Measurements from ENCODE around the gene MAPK13. TPM values are rescaled to one million over a fixed set of nuclear protein-coding genes. Genes with fewer than 3 reads are reported as not detected.
"Not testable (repeated sequence)": the region's sequence is repeated elsewhere in the genome, so short reads cannot be mapped to it uniquely, and the experiment has no call there.

MAPK13 gene
- total RNA-seq, 1 experiment from 2014 or later = 47.3 TPM

DNA sequence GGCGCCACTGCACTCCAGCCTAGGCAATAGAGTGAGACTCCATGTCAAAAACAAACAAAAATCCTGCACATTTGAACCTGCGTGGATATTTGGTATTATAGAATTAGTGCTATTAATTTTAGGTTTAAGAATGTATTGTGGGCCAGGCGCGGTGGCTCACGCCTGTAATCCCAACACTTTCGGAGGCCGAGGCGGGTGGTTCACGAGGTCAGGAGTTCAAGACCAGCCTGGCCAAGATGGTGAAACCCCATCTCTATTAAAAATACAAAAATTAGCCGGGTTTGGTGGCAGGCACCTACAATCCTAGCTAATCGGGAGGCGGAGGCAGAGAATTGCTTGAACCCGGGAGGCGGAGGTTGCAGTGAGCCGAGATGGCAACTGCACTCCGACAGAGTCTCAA, 979 bp upstream of the MAPK13 start:
- BruUV-seq (replicated peaks); H3K79me2 ChIP-seq (ENCODE audit: insufficient read depth, low read length); H3K9me3 ChIP-seq (ENCODE audit: control insufficient read depth in 1 of 2, insufficient read depth in 1 of 2, low read depth in 1 of 2, low read length in 2 of 2); H4K20me1 ChIP-seq (ENCODE audit: insufficient read depth); H2AFZ ChIP-seq (ENCODE audit: low read depth, low read length, poor library complexity, severe bottlenecking); ATAC-seq; H3K27me3 ChIP-seq (ENCODE audit: insufficient read depth, low read length); intact Hi-C loops (cut with micrococcal nuclease); H3K36me3 ChIP-seq (ENCODE audit: control insufficient read depth in 1 of 2, insufficient read depth in 2 of 2, low read length in 2 of 2); RAD21 ChIA-PET (ENCODE audit: low non-redundant PET in 1 of 2, low total read pairs in 2 of 2, uncharacterized antibody in 2 of 2, unreplicated experiment in 2 of 2); H3K9me2 ChIP-seq (ENCODE audit: insufficient read depth); DNase-seq (ENCODE audit: low read depth, low spot score): not testable (repeated sequence)
- peak overlapping the region in 1 of 2 experiments; percentile 66; a peak in 2 of 4 replicates for H3K4me3 ChIP-seq (replicated peaks in 1 of 2; ENCODE audit: low read depth in 1 of 2, low read length in 2 of 2)
- H3K9ac ChIP-seq (ENCODE audit: low read length) = peak overlapping the region; percentile 83; the same call in 1 of the 2 replicates
- ChIA-PET POLR2A (interaction anchor here (1.0 to 1.9 kb wide), 2 partner anchors 8 to 68 kb away, joined by 4 to 7 read pairs; no protein-coding TSS in a partner anchor), CTCF (interaction anchor here (0.9 to 1.5 kb wide), 2 partner anchors 10 to 32 kb away, joined by 3 read pairs; no protein-coding TSS in a partner anchor)
- H3K27ac ChIP-seq (ENCODE audit: low read depth, low read length) = peak overlapping the region; percentile 82; the same call in 1 of the 2 replicates
- H3K4me1 ChIP-seq (ENCODE audit: control insufficient read depth in 1 of 2, insufficient read depth in 2 of 2, low read length in 2 of 2) = peaks cover 30 to 57% of the 10 kb centered on the region in 2 experiments
- peak overlapping the region; percentile 98 for H3K4me2 ChIP-seq (ENCODE audit: low read length)

DNA sequence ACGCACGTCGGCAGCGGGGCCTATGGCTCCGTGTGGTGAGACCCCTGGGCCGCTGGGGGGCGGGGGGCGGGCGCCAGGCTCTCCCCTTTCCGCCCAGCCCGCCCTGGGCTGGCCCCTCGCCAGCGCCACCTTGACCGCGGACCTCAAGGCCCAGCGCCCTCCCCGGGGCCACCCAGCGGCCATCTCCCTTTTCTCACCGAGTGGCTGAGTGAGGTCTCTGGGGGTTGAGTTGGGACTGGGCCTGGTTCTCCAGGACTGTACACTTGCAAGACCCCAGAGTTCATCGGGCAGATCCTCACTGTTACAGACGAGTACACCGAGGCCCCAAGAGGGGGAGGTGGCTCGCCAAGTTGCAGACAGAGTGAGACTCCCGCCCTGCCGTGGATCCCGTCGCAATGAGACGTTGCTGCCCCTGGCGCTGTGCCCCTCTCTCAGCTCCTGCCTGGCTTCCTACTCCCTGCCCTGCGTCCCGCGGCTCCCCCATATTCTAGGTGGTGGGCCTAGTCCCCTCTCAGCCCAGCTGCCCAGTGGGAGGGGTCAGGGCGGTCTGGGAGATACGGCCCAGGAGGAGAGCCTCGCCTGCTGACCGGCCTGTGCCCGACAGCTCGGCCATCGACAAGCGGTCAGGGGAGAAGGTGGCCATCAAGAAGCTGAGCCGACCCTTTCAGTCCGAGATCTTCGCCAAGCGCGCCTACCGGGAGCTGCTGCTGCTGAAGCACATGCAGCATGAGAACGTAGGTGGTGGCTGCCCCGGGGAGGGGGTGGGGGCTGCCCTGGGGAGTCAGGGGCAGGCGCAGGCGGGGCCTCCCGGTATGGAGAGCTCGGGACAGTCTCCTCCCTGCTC, 576 bp downstream of the MAPK13 start:
- TF ChIP-seq POLR2AphosphoS5 (IDR thresholded peaks at IDR 0.05; ENCODE audit: low read depth, low read length) = peak; percentile 10
- TF ChIP-seq, protein P1, sequence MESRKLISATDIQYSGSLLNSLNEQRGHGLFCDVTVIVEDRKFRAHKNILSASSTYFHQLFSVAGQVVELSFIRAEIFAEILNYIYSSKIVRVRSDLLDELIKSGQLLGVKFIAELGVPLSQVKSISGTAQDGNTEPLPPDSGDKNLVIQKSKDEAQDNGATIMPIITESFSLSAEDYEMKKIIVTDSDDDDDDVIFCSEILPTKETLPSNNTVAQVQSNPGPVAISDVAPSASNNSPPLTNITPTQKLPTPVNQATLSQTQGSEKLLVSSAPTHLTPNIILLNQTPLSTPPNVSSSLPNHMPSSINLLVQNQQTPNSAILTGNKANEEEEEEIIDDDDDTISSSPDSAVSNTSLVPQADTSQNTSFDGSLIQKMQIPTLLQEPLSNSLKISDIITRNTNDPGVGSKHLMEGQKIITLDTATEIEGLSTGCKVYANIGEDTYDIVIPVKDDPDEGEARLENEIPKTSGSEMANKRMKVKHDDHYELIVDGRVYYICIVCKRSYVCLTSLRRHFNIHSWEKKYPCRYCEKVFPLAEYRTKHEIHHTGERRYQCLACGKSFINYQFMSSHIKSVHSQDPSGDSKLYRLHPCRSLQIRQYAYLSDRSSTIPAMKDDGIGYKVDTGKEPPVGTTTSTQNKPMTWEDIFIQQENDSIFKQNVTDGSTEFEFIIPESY (IDR thresholded peaks at IDR 0.05; ENCODE audit: extremely low read depth, insufficient replicate concordance, low read length) = peak; percentile 16
- TF ChIP-seq CTCF (IDR thresholded peaks at IDR 0.05 in 2 of 3, conservative IDR thresholded peaks at IDR 0.05 in 1 of 3; ENCODE audit: borderline replicate concordance in 1 of 3, insufficient read depth in 1 of 3, low read depth in 2 of 3, low read length in 2 of 3) = peak in 2 of 3 experiments; percentile 22 to 41; a peak in 3 of 6 replicates
- no peak for TF ChIP-seq POLR2A (IDR thresholded peaks at IDR 0.05; ENCODE audit: borderline replicate concordance, extremely low read depth, insufficient read depth, insufficient read length)
- peak; percentile 82 for TF ChIP-seq YY1 (IDR thresholded peaks at IDR 0.05; ENCODE audit: extremely low read depth, insufficient replicate concordance, low read depth, low read length)
- TF ChIP-seq ELF1 (IDR thresholded peaks at IDR 0.05; ENCODE audit: borderline replicate concordance, low read depth) = no peak
- TF ChIP-seq ZFX (IDR thresholded peaks at IDR 0.05) = peak; percentile 77
- no peak for TF ChIP-seq EZH2 (IDR thresholded peaks at IDR 0.05)
- no peak for TF ChIP-seq SRF (IDR thresholded peaks at IDR 0.05; ENCODE audit: low read depth)
- no peak for TF ChIP-seq ZNF274 (IDR thresholded peaks at IDR 0.05; ENCODE audit: low read depth, low read length)
- TF ChIP-seq, protein P2, sequence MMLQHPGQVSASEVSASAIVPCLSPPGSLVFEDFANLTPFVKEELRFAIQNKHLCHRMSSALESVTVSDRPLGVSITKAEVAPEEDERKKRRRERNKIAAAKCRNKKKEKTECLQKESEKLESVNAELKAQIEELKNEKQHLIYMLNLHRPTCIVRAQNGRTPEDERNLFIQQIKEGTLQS (IDR thresholded peaks at IDR 0.05) = no peak
- Histone ChIP-seq H3K27ac (ENCODE audit: low read depth, low read length) (peak overlapping the region; percentile 82), H2AFZ (ENCODE audit: low read depth, low read length, poor library complexity, severe bottlenecking) (no peak overlapping the region), H3K4me2 (ENCODE audit: low read length) (peak overlapping the region; percentile 98), H3K27me3 (ENCODE audit: insufficient read depth, low read length) (no peaks in the 10 kb centered on the region), H4K20me1 (ENCODE audit: insufficient read depth) (no peaks in the 10 kb centered on the region), H3K4me1 (ENCODE audit: control insufficient read depth in 1 of 2, insufficient read depth in 2 of 2, low read length in 2 of 2) (peaks cover 30 to 56% of the 10 kb centered on the region in 2 experiments), H3K9ac (ENCODE audit: low read length) (peak overlapping the region; percentile 83), H3K79me2 (ENCODE audit: insufficient read depth, low read length) (no peaks in the 10 kb centered on the region; the same call in 1 of the 2 replicates), H3K4me3 (replicated peaks in 1 of 2; ENCODE audit: low read depth in 1 of 2, low read length in 2 of 2) (peak overlapping the region; percentile 66 to 75), H3K36me3 (ENCODE audit: control insufficient read depth in 1 of 2, insufficient read depth in 2 of 2, low read length in 2 of 2) (peaks cover 10 to 12% of the 10 kb centered on the region in 2 experiments; a peak in 3 of 4 replicates), H3K9me3 (ENCODE audit: control insufficient read depth in 1 of 2, insufficient read depth in 1 of 2, low read depth in 1 of 2, low read length in 2 of 2) (no peaks in the 10 kb centered on the region), H3K9me2 (ENCODE audit: insufficient read depth) (no peaks in the 10 kb centered on the region)
- ChIA-PET RAD21 (ENCODE audit: low non-redundant PET in 1 of 2, low total read pairs in 2 of 2, uncharacterized antibody in 2 of 2, unreplicated experiment in 2 of 2) (no interaction called here), CTCF (interaction anchor here (1.0 to 1.5 kb wide), 3 partner anchors 9 to 33 kb away, joined by 3 read pairs; no protein-coding TSS in a partner anchor), POLR2A (interaction anchor here (1.6 to 1.9 kb wide), 3 partner anchors 9 to 13 kb away, joined by 4 to 7 read pairs (median 5); no protein-coding TSS in a partner anchor)
- DNase-seq (ENCODE audit: low read depth, low spot score) (peak; percentile 31), ATAC-seq (peak; percentile 65)
- intact Hi-C loops (cut with micrococcal nuclease) = loop anchor here (2.0 kb wide), 1 partner anchor 66 kb away; the partner anchor contains the start of gene BRPF3
- BruUV-seq (replicated peaks) = no TSS peak

Measured in HCT116 (cell line).